ENCODE measurements around the gene LBX2. TPM values are rescaled to one million over a fixed set of nuclear protein-coding genes. Genes with fewer than 3 reads are reported as not detected.

The LBX2 gene
- total and polyA plus RNA-seq, 4 donors, result 0.63 to 1.9 (median 1.1) TPM

DNA sequence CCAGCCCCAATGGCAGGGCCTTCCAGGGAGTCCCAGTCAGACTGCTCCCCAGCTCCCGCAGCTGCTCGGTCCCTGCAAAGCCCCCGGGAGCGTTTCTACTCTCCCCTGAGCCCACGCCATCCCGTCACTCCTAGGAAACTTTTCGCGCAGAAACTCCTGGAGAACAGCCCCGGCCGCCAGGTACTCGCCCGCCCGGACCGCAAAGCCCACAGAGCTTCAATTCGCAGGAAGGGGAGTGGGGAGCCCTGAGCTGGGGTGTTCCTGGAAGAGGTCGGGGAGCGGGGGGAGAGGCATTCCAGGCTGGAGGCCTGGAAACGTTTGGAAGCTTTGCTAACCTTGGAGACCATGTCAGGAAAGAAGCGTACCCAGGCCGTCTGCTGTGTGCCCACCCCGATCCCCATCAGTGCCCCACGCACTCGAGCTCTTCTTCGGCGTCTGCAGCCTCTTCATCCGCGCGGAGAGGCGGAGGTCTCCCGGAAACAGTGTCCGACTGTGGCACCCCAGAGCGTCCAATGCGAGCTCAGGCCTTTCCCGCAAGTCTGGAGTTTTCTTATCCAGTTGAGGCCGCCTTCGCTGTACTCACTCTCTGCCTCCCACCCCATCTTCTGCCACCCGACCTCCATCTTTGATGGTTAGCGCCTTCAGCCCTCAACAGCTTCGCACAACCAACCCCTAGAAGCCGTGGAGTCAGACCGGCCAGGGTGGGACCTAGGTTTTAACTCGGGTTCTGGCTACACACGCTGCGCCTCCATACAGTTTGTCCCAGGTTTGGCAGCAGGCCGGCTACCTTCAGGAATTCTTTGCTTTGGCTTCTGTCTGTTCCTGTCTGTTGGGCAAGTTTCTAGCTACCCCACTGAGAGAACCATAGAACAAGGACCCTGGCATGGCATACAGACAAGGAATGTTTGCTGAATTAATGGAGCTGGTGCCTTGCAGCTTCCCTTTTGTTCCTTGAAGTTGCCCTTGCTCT, 4.4 kb upstream of the LBX2 start:
- Histone ChIP-seq H3K9ac (ENCODE audit: insufficient read depth in 1 of 2, low read length in 2 of 2) (no peak overlapping the region), H3K27me3 (ENCODE audit: control insufficient read depth in 3 of 3, insufficient read depth in 3 of 3, low read length in 2 of 3) (peaks cover 0 to 66% (median 63%) of the 10 kb centered on the region in 3 donors), H3K27ac (ENCODE audit: low read depth in 1 of 2, low read length in 1 of 2) (peak overlapping the region; percentile 73 to 75), H3K9me3 (ENCODE audit: control insufficient read depth in 4 of 4, insufficient read depth in 3 of 4, low read length in 3 of 4) (peaks cover 0 to 2% (median 0%) of the 10 kb centered on the region in 4 donors), H3K36me3 (ENCODE audit: control insufficient read depth in 4 of 4, insufficient read depth in 4 of 4, low read length in 4 of 4) (peaks cover 0 to 14% (median 8%) of the 10 kb centered on the region in 4 donors), H3K4me3 (peak overlapping the region; percentile 56), H3K4me1 (ENCODE audit: control insufficient read depth in 5 of 5, insufficient read depth in 5 of 5, low read length in 5 of 5) (peaks cover 6 to 40% (median 14%) of the 10 kb centered on the region in 5 donors)
- DNase-seq (peak in 1 of 3 donors; percentile 11), ATAC-seq (ENCODE audit: insufficient read depth, low FRiP score) (no peak)
- TF ChIP-seq, protein P1, sequence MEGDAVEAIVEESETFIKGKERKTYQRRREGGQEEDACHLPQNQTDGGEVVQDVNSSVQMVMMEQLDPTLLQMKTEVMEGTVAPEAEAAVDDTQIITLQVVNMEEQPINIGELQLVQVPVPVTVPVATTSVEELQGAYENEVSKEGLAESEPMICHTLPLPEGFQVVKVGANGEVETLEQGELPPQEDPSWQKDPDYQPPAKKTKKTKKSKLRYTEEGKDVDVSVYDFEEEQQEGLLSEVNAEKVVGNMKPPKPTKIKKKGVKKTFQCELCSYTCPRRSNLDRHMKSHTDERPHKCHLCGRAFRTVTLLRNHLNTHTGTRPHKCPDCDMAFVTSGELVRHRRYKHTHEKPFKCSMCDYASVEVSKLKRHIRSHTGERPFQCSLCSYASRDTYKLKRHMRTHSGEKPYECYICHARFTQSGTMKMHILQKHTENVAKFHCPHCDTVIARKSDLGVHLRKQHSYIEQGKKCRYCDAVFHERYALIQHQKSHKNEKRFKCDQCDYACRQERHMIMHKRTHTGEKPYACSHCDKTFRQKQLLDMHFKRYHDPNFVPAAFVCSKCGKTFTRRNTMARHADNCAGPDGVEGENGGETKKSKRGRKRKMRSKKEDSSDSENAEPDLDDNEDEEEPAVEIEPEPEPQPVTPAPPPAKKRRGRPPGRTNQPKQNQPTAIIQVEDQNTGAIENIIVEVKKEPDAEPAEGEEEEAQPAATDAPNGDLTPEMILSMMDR (IDR thresholded peaks at IDR 0.05; ENCODE audit: control extremely low read depth, extremely low read depth), result no peak
- WGBS, 2 donors, result 57 to 66% methylated on average over 44 to 45 of the region's 45 CpGs

DNA sequence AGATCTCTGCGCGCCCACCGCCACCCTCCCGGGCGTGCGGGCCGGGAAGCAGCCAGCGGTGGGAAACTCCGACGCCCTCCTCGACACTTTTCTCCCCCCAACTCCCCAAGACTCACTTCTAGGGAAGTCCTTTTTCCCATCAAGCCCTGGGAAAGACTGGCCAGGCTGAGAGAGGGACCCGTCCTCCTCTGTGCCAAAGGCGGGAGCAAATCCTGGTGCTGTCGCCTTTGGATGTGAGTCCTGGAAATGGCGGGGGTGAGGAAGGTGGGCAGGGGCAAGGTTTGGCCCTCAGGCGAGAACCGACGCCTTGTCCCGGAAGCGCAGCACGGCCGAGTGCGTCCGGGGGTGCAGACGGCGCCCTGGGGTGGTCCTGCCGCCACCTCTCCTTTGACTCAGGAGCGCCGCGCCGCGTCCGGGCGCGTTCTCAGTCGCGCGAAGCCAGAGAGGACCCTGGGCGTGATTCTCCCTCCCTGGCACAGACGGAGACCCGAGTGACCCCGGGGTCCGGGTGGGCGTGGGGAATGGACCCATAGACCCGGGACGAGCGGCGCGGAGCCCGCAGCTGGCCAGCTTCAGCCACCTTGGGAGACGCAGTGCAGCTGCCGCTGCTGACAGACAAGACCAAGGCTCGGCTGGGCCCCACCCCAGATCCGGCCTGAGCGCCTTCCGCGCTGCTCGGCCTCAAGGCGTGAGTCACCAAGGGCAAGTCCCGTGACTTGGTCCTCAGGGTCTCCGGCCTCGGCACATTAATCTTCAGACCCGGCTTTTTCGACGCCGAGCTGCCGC, 3.5 kb upstream of the LBX2 start:
- Histone ChIP-seq H3K27ac (ENCODE audit: low read depth in 1 of 2, low read length in 1 of 2) (peak overlapping the region; percentile 73 to 75), H3K9ac (ENCODE audit: insufficient read depth in 1 of 2, low read length in 2 of 2) (no peak overlapping the region), H3K4me1 (ENCODE audit: control insufficient read depth in 5 of 5, insufficient read depth in 5 of 5, low read length in 5 of 5) (peaks cover 5 to 40% (median 14%) of the 10 kb centered on the region in 5 donors), H3K27me3 (ENCODE audit: control insufficient read depth in 3 of 3, insufficient read depth in 3 of 3, low read length in 2 of 3) (peaks cover 0 to 70% (median 65%) of the 10 kb centered on the region in 3 donors), H3K4me3 (peak overlapping the region; percentile 56), H3K36me3 (ENCODE audit: control insufficient read depth in 4 of 4, insufficient read depth in 4 of 4, low read length in 4 of 4) (peaks cover 0 to 14% (median 8%) of the 10 kb centered on the region in 4 donors), H3K9me3 (ENCODE audit: control insufficient read depth in 4 of 4, insufficient read depth in 3 of 4, low read length in 3 of 4) (peaks cover 0 to 2% (median 0%) of the 10 kb centered on the region in 4 donors)
- 1% methylated on average over 65 to 67 of the region's 67 CpGs for WGBS, 2 donors
- peak; percentile 71 to 84 (median 76) for DNase-seq
- peak; percentile 66 for ATAC-seq (ENCODE audit: insufficient read depth, low FRiP score)
- TF ChIP-seq, protein P1 (IDR thresholded peaks at IDR 0.05; ENCODE audit: control extremely low read depth, extremely low read depth), result no peak

DNA sequence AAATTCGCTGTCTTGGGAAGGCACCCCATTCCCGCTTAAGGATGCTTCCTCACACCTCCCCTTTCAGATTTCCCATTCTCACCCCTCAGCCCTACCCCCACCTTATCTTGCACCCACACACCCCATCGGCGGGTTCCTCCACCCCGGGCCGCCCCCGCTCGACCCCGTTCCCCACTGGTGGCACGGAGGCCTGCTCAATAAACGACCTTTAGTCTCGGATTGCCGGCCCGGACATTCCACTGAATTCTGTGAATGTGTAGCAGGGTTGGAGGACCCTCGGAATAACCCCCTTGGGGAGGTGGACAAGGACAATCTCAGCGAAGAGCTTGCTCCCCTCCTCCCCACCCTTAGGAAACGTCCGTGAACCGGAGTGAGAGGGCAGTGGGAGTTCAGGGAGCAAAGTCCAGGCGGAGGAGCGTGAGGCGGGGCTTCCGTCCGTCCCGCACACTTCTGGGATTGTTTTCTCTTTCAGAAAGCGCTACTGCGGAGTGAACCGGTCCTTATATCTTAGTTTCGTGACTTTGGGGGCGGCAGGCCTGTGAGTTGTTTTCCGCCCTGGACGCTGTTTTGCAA, 2.8 kb upstream of the LBX2 start:
- TF ChIP-seq, protein P1 (IDR thresholded peaks at IDR 0.05; ENCODE audit: control extremely low read depth, extremely low read depth), result no peak
- ATAC-seq (ENCODE audit: insufficient read depth, low FRiP score) (no peak), DNase-seq (peak in 2 of 3 donors; percentile 23 to 39)
- 12 to 16% methylated on average over 32 of the region's 32 CpGs for WGBS, 2 donors
- peaks cover 0 to 2% (median 0%) of the 10 kb centered on the region in 4 donors for H3K9me3 ChIP-seq (ENCODE audit: control insufficient read depth in 4 of 4, insufficient read depth in 3 of 4, low read length in 3 of 4)
- peaks cover 5 to 45% (median 14%) of the 10 kb centered on the region in 5 donors for H3K4me1 ChIP-seq (ENCODE audit: control insufficient read depth in 5 of 5, insufficient read depth in 5 of 5, low read length in 5 of 5)
- no peak overlapping the region for H3K9ac ChIP-seq (ENCODE audit: insufficient read depth in 1 of 2, low read length in 2 of 2)
- H3K27me3 ChIP-seq (ENCODE audit: control insufficient read depth in 3 of 3, insufficient read depth in 3 of 3, low read length in 2 of 3), result peaks cover 0 to 77% (median 71%) of the 10 kb centered on the region in 3 donors
- peak overlapping the region; percentile 56 for H3K4me3 ChIP-seq
- H3K36me3 ChIP-seq (ENCODE audit: control insufficient read depth in 4 of 4, insufficient read depth in 4 of 4, low read length in 4 of 4), result peaks cover 0 to 14% (median 7%) of the 10 kb centered on the region in 4 donors
- H3K27ac ChIP-seq (ENCODE audit: low read depth in 1 of 2, low read length in 1 of 2), result peak overlapping the region; percentile 73 to 75

Data from lung (tissue), 12 donors.